HepG2 (cell line): ENCODE measurements around the gene ZNF865.

Source experiments
- ZNF18 ChIP-seq: sonication (generic); formaldehyde crosslinking; IDR thresholded peaks from 2 replicates; pipeline ENCODE4 v1.8.0; 2022; ENCODE audit warnings: mild to moderate bottlenecking, missing genetic modification reagents; ENCODE audit not compliant: insufficient replicate concordance
- ZNF281 ChIP-seq: sonication (generic); formaldehyde crosslinking; IDR thresholded peaks from 2 replicates; pipeline ENCODE4 v1.4.0; 2020; ENCODE audit warnings: missing genetic modification reagents, borderline replicate concordance

DNA sequence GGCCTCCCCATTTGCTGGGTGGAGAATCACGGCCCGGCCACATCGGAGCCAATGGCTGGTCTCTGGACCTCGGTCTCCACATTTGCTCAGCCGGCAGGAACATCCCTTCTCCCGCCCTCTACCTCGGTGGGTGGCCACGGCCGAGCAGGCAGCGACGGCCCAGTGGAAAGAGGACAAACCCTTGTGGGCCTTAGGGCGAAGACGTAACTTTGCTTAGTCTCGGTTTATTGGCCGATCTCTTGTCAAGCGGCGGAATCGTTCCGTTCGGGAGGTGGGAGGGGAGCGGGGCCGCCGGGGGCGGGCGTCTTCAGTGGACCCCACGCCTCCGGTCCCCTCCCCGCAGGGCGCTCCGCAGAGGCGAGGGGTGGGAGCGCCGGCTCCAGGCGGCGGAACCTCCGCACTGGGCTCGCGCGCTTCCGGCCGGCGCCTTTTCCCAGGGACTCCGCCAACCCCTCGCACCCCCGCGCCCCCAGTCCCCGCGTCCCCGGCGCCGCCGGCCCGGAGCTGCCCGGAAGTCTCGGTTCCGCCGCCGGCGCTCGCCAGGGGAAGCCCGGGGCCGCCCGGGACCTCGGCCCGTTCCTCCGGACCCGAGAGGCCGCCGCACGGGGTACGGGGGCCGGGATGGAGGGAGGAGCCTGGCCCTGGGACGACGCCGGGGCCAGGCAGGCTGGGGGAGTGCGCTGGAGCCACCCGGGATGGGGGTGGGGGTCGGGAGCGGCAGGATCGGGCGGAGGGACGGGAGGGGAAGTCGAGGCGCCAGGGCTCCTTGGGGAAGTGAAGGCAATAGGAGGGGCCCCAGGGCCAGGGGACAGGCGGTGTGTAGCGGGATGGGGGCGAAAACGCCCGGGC is 35.4 kb downstream of the ZNF865 start, which contains the start of gene ZNF580:
- TF ChIP-seq ZNF18 (CRISPR knock-in tag) (no peak), ZNF281 (CRISPR knock-in tag) (no peak)
